HG03432 (cell line): ENCODE data around the gene SCO2.

Experiments used
- ATAC-seq: cut with Tn5 transposase; IDR thresholded peaks from one replicate; pipeline ENCODE4 v1.9.1; 2021; ENCODE audit warnings: mild to moderate bottlenecking, moderate library complexity; ENCODE audit not compliant: unreplicated experiment

The SCO2 gene

GRCh38 chr22:50482107-50483074, 43.0 kb downstream of the SCO2 start:
- ATAC-seq = no peak

GRCh38 chr22:50481440-50482106, 43.8 kb downstream of the SCO2 start, which contains the start of gene ADM2:
Gene ADM2 (plus strand): TSS chr22:50481543. CDS start chr22:50481848, 305 bp downstream.
- ATAC-seq = no peak

GRCh38 chr22:50481045-50481439, 44.4 kb downstream of the SCO2 start:
- ATAC-seq = no peak

- no peak for ATAC-seq
Observed at GRCh38 chr22:50479721-50480120, 45.7 kb downstream of the SCO2 start.

- ATAC-seq = no peak
Observed at GRCh38 chr22:50477923-50478322, 47.5 kb downstream of the SCO2 start.

GRCh38 chr22:50476868-50477267, 48.5 kb downstream of the SCO2 start:
- ATAC-seq = no peak

GRCh38 chr22:50475652-50476002, 49.8 kb downstream of the SCO2 start:
- ATAC-seq = no peak

- peak; percentile 71 for ATAC-seq
Observed at GRCh38 chr22:50474710-50475651, 50.4 kb downstream of the SCO2 start, which contains the start of gene SBF1. Gene SBF1 (minus strand): TSS chr22:50475035. CDS start chr22:50474840, 195 bp downstream.

- ATAC-seq = no peak
Observed at GRCh38 chr22:50473855-50474671, 51.3 kb downstream of the SCO2 start.
